ENCODE measurements around the gene BRINP3.

Gene BRINP3

GRCh38 chr1:190286111-190286510 is 191.6 kb downstream of the BRINP3 start:
- in situ Hi-C loops (cut with HindIII; ENCODE audit: low pct_ligation_motif_present, low sequenced_read_pairs) = no loop called here
- no peak for DNase-seq
- no peak for TF ChIP-seq CTCF (IDR thresholded peaks at IDR 0.05; ENCODE audit: low read depth, low read length, missing control alignments)

GRCh38 chr1:190277107-190277506 is 200.6 kb downstream of the BRINP3 start:
- DNase-seq = no peak
- TF ChIP-seq CTCF (IDR thresholded peaks at IDR 0.05; ENCODE audit: low read depth, low read length, missing control alignments) = no peak
- no peaks in the 10 kb centered on the region for H3K36me3 ChIP-seq (replicated peaks)
- H3K4me3 ChIP-seq (ENCODE audit: low read depth, low read length) = no peak overlapping the region
- H3K27me3 ChIP-seq (replicated peaks) = no peaks in the 10 kb centered on the region
- no peak overlapping the region for H3K27ac ChIP-seq
- in situ Hi-C loops (cut with HindIII; ENCODE audit: low pct_ligation_motif_present, low sequenced_read_pairs) = no loop called here

More at GRCh38 chr1:190286111-190286510, 191.6 kb downstream of the BRINP3 start:
- H3K27ac ChIP-seq = no peak overlapping the region
- no peaks in the 10 kb centered on the region for H3K27me3 ChIP-seq (replicated peaks)
- no peaks in the 10 kb centered on the region for H3K36me3 ChIP-seq (replicated peaks)
- no peak overlapping the region for H3K4me3 ChIP-seq (ENCODE audit: low read depth, low read length)

GRCh38 chr1:190274721-190275120 is 202.9 kb downstream of the BRINP3 start:
- no peak for TF ChIP-seq CTCF (IDR thresholded peaks at IDR 0.05; ENCODE audit: low read depth, low read length, missing control alignments)
- Histone ChIP-seq H3K36me3 (replicated peaks) (no peaks in the 10 kb centered on the region), H3K27ac (no peak overlapping the region), H3K4me3 (ENCODE audit: low read depth, low read length) (no peak overlapping the region), H3K27me3 (replicated peaks) (no peaks in the 10 kb centered on the region)
- no peak for DNase-seq
- in situ Hi-C loops (cut with HindIII; ENCODE audit: low pct_ligation_motif_present, low sequenced_read_pairs) = no loop called here

GRCh38 chr1:190273161-190273560 is 204.5 kb downstream of the BRINP3 start:
- in situ Hi-C loops (cut with HindIII; ENCODE audit: low pct_ligation_motif_present, low sequenced_read_pairs) = no loop called here
- TF ChIP-seq CTCF (IDR thresholded peaks at IDR 0.05; ENCODE audit: low read depth, low read length, missing control alignments) = no peak

GRCh38 chr1:190262538-190262937 is 215.1 kb downstream of the BRINP3 start:
- no peaks in the 10 kb centered on the region for H3K27me3 ChIP-seq (replicated peaks)
- H3K4me3 ChIP-seq (ENCODE audit: low read depth, low read length) = no peak overlapping the region
- in situ Hi-C loops (cut with HindIII; ENCODE audit: low pct_ligation_motif_present, low sequenced_read_pairs) = no loop called here
- no peak overlapping the region for H3K27ac ChIP-seq
- no peaks in the 10 kb centered on the region for H3K36me3 ChIP-seq (replicated peaks)
- TF ChIP-seq CTCF (IDR thresholded peaks at IDR 0.05; ENCODE audit: low read depth, low read length, missing control alignments) = no peak
- DNase-seq = no peak

More at GRCh38 chr1:190273161-190273560, 204.5 kb downstream of the BRINP3 start:
- no peak overlapping the region for H3K4me3 ChIP-seq (ENCODE audit: low read depth, low read length)
- H3K36me3 ChIP-seq (replicated peaks) = no peaks in the 10 kb centered on the region
- no peak overlapping the region for H3K27ac ChIP-seq
- no peak for DNase-seq
- no peaks in the 10 kb centered on the region for H3K27me3 ChIP-seq (replicated peaks)

- Histone ChIP-seq H3K27me3 (replicated peaks) (no peaks in the 10 kb centered on the region), H3K27ac (no peak overlapping the region), H3K4me3 (ENCODE audit: low read depth, low read length) (no peak overlapping the region), H3K36me3 (replicated peaks) (no peaks in the 10 kb centered on the region)
- in situ Hi-C loops (cut with HindIII; ENCODE audit: low pct_ligation_motif_present, low sequenced_read_pairs) = no loop called here
- DNase-seq = no peak
- TF ChIP-seq CTCF (IDR thresholded peaks at IDR 0.05; ENCODE audit: low read depth, low read length, missing control alignments) = no peak
These were observed 218.2 kb downstream of the BRINP3 start for GRCh38 chr1:190259424-190259823.

All from brain microvascular endothelial cell (primary cell).